ENCODE data around the gene RXRG. TPM values are rescaled to one million over a fixed set of nuclear protein-coding genes. Genes with fewer than 3 reads are reported as not detected.

Gene RXRG
- total and polyA plus RNA-seq, 12 donors: 0.17 to 2.4 (median 1.0) TPM; not detected in 2

DNA sequence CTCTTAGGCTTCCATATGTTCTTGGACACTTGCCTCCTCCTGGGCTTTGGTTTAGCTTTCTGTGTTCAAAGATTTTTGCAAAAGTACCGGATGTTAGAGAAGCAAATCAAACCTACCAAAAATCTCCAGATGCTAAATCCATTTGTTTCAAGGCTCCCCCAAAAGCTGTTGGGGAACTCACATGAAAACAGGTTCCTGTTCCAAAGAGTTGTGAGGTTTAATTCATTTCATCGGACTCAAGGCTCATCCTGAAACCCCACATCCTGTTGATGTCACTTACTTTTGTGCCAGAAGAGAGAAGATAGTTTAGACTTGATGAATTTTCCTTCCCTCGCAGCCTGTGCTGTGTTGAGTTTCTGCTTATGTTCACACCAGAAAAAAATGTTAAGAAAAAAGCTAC, 41.7 kb upstream of the RXRG start:
- TF ChIP-seq POLR2A (IDR thresholded peaks at IDR 0.05): no peak
- TF ChIP-seq CTCF (IDR thresholded peaks at IDR 0.05): no peak

DNA sequence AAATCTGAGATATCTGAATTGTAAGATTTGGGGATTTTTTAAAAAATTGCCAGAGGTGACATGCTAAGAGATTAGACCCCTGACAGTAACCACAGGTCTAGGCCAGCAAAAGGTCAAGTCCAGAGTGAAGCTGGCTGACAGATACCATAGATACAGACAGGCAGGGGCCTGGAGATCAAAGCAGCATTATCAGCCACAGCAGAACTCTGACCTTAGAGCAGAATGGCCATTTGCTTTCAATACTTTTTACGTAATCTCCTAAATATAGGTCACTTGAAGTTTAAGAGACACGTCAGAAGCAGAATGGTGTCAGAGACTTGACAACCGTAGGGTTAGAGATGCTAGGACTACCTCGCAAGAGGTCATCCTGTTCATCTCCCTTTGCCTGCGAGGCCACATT, 40.8 kb upstream of the RXRG start:
- no peak for DNase-seq
- Histone ChIP-seq H3K27me3 (no peaks in the 10 kb centered on the region), H3K4me3 (no peak overlapping the region), H3K27ac (no peak overlapping the region), H3K9me3 (replicated peaks in 1 of 3) (no peaks in the 10 kb centered on the region), H3K36me3 (replicated peaks in 1 of 2) (no peaks in the 10 kb centered on the region), H3K4me1 (replicated peaks in 1 of 2) (no peaks in the 10 kb centered on the region)
- TF ChIP-seq CTCF (IDR thresholded peaks at IDR 0.05) (no peak), POLR2A (IDR thresholded peaks at IDR 0.05) (no peak)
- 61 to 77% (median 67%) methylated on average over 5 of the region's 5 CpGs for WGBS, 4 donors
- intact Hi-C loops (cut with DNase I): no loop called here

More for the DNA sequence above, 41.7 kb upstream of the RXRG start:
- intact Hi-C loops (cut with DNase I): no loop called here
- Histone ChIP-seq H3K36me3 (replicated peaks in 1 of 2) (no peaks in the 10 kb centered on the region), H3K4me3 (no peak overlapping the region), H3K27me3 (no peaks in the 10 kb centered on the region), H3K4me1 (replicated peaks in 1 of 2) (no peaks in the 10 kb centered on the region), H3K9me3 (replicated peaks in 1 of 3) (no peaks in the 10 kb centered on the region), H3K27ac (no peak overlapping the region)
- DNase-seq: no peak
- WGBS, 4 donors: 65 to 80% (median 78%) methylated on average over 3 of the region's 3 CpGs

DNA sequence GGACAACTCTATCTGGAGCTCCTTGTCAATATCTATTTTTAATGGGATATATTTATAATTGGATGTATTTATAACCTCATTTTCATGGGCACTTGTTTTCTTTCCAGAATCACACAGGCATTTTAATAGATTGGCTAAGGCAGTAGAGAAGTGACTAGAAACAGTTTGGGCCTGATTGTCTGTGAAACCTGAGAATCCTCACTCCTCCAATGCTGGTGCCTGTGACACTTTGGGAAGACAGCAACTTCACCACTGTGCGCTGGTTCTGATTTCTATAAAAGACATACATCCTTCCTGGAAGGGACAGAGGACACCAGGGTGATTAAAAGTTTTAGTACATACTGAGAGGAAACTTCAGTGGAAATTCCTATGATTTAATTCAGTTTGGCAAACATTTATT, 39.6 kb upstream of the RXRG start:
- no peaks in the 10 kb centered on the region for H3K4me1 ChIP-seq (replicated peaks in 1 of 2)
- 88 to 94% (median 92%) methylated on average over 1 of the region's 1 CpG for WGBS, 4 donors
- intact Hi-C loops (cut with DNase I): no loop called here
- H3K9me3 ChIP-seq (replicated peaks in 1 of 3): no peaks in the 10 kb centered on the region
- H3K36me3 ChIP-seq (replicated peaks in 1 of 2): no peaks in the 10 kb centered on the region
- TF ChIP-seq POLR2A (IDR thresholded peaks at IDR 0.05): no peak
- TF ChIP-seq CTCF (IDR thresholded peaks at IDR 0.05): no peak
- DNase-seq: no peak
- H3K4me3 ChIP-seq: no peak overlapping the region
- H3K27me3 ChIP-seq: no peaks in the 10 kb centered on the region
- H3K27ac ChIP-seq: no peak overlapping the region

GRCh38 chr1:165483412-165483811, 38.5 kb upstream of the RXRG start:
- H3K27me3 ChIP-seq: no peaks in the 10 kb centered on the region
- whole genome bisulfite sequencing, 4 donors: 85 to 96% (median 91%) methylated on average over 4 of the region's 4 CpGs
- H3K27ac ChIP-seq: no peak overlapping the region
- DNase-seq: no peak
- H3K4me1 ChIP-seq (replicated peaks in 1 of 2): no peaks in the 10 kb centered on the region
- no peaks in the 10 kb centered on the region for H3K36me3 ChIP-seq (replicated peaks in 1 of 2)
- intact Hi-C loops (cut with DNase I): no loop called here
- H3K4me3 ChIP-seq: no peak overlapping the region
- TF ChIP-seq POLR2A (IDR thresholded peaks at IDR 0.05) (no peak), CTCF (IDR thresholded peaks at IDR 0.05) (no peak)
- no peaks in the 10 kb centered on the region for H3K9me3 ChIP-seq (replicated peaks in 1 of 3)

Data from adrenal gland (tissue), 12 donors.